SKM-1 treated with dmso at 0.1 percent for 144 hours (cell line): ENCODE measurements around the gene SPTAN1.
"Not testable (repeated sequence)": the region's sequence is repeated elsewhere in the genome, so short reads cannot be mapped to it uniquely, and the experiment has no call there.

ENCODE experiments used
- DNase-seq: peaks from one replicate; lab custom pipeline; 2025; ENCODE audit not compliant: unreplicated experiment; lab: John Stamatoyannopoulos, UW

SPTAN1 gene

DNA sequence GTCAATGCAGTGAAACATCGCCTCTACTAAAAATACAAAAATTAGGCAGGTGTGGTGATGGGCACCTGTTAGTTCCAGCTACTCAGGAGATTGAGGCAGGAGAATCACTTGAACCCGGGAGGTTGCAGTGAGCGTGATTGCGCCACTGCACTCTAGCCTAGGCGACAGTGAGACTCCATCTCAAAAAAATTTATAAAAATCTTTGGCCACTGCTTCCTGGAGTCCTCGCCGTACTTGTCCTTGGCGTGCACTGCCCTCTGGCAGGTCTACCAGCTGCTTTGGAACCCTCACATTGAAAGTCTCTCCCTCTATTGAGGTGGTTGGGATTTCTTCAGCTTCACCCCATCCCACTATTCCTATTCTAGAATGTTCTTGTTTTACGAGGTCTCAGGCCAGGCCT is 79.2 kb downstream of the SPTAN1 start:
- no peak for DNase-seq

DNA sequence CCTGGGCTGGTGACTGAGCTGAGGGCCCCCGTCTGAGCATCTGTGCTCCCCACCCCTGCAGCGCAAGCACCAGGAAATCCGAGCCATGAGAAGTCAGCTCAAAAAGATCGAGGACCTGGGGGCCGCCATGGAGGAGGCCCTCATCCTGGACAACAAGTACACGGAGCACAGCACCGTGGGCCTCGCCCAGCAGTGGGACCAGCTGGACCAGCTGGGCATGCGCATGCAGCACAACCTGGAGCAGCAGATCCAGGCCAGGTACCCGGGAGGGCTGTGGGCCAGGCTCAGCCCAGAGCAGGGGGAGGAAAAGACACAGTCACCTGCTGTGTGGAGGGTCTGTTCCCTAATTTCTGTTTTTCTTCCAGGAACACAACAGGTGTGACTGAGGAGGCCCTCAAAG is 79.7 kb downstream of the SPTAN1 start:
- DNase-seq: no peak

DNA sequence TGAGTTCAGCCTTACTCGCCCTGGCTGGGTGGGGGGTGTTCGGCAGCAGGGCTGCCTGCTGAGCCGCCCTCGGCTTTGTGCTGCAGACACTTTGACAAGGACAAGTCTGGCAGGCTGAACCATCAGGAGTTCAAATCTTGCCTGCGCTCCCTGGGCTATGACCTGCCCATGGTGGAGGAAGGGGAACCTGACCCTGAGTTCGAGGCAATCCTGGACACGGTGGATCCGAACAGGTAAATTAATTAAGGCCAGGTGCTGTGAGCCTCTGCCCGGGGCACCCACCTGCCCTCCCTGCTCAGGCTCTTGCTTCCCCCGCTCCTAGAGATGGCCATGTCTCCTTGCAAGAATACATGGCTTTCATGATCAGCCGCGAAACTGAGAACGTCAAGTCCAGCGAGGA is 80.1 kb downstream of the SPTAN1 start:
- DNase-seq: no peak

DNA sequence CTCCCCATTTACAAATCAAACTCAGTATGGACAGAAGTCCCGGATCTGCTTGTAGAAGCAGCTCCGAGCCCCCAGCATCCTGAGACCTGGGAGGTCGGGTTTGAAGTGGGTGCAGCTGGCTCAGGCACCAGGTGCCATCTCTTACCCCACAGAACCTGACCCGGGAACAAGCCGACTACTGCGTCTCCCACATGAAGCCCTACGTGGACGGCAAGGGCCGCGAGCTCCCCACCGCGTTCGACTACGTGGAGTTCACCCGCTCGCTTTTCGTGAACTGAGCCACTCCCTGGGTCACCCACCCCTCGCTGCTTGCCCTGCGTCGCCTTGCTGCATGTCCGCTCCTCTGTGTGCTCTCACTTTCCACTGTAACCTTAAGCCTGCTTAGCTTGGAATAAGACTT is 80.7 kb downstream of the SPTAN1 start:
- DNase-seq: no peak

DNA sequence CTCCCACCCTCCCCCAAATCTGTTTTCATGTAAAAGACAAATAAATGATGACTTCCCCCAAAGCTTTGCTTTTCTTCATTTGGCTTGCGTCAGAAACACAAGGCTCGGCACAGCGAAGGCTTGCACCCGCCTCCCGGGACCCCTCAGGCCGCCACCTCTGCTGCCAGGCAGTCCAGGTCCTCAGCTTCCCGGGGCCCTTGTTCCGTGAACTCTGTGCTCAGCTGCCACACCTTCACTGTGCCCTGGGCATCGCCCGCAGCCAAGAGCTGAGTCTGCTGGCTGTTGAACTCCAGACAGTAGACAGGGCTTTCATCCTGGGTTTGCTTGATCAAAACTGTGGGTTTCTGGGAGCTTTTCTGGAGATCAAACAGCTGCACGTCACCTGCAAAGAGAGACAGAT is 81.2 kb downstream of the SPTAN1 start:
- DNase-seq: no peak

DNA sequence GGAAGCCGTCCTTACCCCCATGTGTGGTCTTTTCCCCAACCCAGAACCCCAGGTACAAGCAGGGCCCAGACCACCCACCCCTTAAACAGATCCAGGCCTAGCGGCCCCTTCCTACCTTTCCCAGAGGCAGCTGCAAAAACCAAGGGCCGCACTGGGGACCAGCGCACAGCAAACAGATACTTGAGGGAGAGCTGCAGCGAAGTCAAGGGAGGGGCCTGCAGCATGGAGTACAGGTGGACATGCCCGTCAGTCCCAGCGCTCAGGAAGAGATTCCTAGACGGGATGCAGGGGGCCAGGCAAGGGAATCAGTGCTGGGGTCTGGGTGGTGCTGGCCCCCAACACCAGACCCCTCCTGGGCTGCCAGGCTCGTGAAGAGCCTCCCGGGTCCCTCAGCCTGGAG is 81.7 kb downstream of the SPTAN1 start:
- no peak for DNase-seq

DNA sequence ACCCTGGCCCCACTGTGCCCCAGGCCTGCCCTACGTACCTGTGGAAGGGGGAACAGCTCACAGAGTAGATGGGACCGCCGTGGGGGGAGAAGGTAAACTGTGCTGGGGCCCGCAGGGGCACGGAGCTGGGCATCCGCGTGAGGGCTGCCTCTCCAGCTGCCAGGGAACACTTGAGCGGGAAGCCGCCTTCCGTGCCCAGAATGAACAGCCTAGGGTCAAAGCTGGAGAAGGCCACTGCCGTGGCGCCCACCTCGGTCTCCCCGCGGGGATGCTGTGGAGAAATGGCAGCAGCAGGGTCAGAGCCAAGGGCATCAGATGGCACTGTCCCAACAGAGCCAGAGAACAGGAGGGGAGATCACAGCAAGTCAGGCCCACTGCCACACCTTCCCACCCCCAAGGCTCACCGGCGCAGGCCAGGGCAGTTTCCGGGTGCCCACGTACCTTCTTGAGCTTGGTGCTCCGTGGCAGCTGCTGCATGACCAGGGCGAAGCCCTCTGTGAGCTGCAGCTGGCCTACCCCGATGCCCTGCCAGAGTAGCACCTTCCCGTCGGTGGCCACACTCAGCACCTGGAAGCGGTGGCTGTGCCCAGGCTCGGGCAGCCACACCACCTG is 82.4 kb downstream of the SPTAN1 start:
- no peak for DNase-seq

DNA sequence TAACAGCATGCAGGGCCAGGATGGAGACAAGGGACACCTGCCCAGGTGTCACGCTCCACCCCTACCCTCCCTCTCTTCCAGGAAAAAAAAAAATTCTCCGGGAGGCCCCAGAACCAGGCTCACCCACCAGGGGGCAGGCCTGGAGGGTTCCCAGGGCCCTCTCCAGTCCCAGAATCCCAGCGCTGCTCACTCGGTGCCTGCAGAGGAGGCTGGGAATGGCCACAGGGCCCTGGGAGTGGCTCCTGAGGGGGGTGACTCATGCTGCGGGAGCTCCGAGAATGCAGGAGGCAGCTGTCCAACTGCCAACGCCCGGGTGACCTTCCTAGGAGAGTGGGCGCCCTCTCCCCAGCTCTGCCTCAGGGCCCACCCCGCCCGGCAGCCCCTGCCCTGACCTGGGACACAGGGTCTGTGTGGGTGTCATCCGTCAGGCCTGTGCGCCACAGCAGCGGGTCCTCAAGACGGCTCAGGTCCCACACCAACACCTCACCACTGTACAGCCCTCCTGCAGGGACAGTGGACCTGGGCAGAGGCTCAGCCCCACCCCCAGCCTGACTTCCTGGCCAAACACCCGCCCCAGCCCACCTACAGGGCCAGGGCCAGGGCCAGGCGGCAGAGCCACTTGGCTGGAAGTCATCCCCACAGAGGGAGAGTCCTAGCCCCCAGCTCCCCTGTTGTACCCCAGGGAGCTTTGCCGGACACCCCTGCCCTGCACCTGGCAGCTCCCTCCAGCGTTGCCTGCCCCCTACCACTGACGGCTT is 83.1 kb downstream of the SPTAN1 start:
- no peak for DNase-seq

DNA sequence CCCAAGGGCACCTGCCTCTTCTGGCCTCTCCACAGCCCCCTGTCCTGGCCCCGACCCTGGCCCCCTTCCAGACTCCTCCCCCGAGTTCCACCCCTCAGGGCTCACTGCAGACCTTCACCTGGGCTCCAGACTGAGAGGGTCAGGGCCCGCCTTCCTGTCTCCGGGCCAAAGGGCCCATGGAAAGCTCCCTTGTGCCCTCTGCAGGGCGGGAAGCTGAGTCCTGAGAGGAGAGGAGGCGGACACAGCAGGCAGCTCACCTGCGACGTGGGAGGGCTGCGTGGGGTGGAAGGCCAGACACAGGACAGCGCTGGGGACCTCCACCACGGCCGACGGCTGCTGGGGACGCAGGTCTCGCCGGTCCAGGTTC is 83.6 kb downstream of the SPTAN1 start:
- no peak for DNase-seq

DNA sequence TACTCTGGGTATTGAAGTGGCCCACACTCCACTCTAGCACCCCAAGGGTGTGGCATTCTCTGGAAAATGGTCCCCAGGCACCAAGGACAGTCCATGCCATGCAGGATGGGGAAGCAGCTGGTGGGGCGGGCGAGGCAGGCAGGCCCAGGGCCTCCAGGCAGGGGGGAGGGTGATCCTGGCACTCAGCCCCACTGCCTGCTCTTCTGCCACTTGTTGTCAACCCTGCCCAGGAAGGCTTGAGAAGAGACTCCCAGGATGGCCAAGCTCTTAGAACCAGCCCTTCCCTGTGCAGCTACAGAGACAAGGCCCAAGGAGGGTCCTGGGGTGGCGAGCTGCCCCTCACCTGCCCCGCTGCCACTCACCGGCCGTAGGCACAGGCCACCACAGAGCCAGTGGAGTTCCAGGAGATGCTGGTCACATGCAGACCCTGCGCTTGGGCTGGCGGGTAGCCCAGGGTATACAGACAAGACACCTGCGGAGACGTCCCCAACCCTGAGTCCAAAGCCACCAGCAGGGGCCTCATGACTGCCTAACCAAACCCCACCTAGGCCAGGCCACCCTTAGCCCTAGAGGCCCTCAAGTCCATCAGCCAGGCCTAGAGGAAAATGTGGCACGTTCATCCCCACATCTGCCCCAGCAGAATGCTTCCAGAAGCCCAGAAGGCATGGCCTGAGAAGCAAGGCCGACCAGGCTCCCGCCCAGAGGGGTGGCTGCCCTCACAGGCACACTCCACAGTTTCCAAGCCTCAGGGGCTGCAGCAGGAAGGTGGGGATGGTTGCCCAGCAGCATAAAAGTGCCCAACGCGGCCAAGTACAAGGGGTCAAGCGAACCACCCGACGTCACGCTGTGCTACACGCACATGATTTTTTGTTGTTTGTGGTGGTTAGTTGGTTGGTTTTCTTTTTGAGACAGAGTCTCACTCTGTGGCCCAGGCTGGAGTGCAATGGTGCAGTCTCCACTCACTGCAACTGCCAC is 84.5 kb downstream of the SPTAN1 start:
- DNase-seq: no peak

DNA sequence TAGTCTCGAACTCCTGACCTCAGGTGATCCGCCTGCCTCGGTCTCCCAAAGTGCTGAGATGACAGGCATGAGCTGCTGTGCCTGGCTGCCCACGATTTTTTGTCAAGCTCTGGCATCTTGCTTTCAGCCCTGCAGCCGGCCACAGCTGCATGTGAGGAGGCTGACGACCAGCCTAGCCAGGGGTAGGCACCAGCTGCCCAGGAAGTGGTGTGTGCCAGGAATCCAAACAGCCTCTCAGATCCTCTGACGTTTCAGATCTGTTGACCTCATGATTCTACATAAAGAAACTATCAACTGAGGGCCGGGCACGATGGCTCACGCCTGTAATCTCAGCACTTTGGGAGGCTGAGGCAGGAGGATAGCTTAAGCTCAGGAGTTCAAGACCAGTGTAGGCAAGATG is 85.3 kb downstream of the SPTAN1 start:
- no peak for DNase-seq

DNA sequence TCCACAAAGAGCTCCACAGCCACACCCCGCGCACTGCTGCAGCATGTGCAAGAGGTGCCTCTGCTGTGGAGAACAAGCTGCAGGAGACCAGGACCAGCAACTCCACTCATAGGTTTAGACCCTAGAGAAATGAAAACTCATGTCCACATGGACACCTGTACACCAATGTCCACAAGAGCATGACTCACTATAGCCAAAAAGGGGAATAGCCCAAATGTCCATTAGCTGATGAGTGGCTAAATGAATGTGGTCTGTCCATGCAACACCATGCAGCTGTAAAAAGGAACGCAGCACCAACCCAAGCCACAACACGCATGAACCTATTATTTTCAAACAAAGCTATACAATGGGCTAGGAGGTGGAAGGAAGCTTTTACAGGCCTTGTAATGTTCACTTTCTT is 86.2 kb downstream of the SPTAN1 start:
- DNase-seq: no peak

DNA sequence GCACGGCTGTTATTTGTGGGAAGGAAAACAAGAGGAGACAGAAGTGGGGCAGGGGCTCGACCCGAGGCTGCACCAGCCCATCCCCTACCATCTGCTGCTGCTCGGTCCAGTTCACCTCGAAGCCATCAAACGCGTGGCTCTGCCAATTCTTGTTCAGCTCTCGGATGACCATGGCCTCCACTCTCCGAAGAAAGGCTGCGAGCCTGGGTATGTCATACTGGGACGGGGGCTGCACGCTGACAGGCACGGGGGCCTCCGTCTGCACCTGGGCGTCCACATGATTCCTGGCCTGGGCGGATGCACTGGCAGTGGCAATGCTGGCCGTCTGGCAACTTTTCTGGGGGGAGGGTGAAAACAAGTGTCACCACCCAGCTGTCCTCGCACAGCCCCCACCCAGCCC is 88.2 kb downstream of the SPTAN1 start:
- DNase-seq: no peak

DNA sequence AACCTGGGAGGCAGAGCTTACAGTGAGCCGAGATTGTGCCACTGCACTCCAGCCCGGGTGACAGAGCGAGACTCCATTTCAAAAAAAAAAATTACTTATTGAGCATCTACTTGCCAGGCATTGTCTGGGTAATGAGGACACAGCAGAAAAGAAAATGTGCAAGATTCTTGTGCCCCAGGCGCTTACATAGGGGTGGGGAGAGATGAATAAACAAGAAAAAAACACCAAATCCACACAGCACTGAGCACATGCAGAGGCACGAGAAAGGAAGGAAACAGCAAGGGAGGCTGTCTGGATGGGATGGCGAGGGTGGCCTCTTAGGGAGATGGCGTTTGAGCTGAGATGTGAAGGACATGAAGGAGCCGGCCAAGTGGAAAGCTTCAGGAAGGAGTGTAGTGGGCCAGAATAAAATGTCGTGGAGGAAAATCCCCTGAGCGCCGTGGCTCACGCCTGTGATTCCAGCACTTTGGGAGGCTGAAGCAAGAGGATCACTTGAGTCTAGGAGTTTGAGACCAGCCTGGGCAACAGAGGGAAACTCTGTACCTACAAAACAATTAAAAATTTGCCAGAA is 90.4 kb downstream of the SPTAN1 start:
- DNase-seq: no peak

DNA sequence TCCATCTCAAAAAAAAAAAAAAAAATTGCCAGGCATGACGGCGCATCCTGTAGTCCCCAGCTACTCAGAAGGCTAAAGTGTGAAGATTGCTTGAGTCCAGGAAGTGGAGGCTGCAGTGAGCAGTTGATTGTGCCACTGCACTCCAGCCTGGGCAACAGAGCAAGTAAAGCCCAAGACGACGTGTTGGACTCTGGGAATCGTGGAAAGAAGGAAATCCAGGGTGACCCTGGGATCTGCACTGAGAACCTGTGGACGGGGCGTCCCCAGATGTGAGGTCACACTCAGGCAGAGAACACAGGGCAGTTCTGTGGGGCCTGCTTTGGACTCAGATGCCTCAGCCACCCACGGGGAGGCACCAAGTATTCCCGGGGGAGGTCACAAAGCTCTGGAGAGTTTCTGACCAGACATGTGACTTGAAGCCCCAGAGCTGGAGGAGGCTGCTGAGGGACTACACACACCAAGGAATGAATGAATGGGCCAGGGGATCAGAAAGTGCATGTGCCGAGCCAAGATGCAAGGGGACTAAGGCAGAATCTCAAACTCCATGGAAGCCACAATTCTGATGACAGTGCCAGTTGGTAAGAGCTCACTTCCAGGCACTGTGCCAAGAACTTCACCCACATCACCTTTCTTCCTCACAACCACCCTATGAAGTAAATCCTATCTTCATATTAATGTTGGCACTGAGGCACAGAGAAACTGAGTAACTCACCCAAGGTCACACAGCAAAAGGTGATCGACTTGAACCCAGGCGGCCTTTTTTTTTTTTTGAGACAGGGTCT is 91.3 kb downstream of the SPTAN1 start:
- DNase-seq: no peak

DNA sequence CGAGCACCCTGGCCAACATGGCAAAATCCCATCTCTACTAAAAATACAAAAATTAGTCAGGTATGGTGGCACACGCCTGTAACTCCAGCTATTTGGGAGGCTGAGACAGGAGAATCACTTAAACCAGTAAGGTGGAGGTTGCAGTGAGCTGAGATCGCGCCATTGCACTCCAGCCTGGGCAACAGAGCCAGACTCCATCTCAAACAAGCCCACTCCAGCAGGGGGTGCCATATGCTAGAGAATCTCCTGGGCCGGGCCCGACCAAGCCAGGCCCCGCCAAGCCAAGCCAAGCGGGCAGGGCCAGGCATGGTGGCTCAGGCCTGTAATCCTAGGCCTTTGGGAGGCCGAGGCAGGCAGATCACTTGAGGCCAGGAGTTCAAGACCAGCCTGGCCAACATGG is 95.8 kb downstream of the SPTAN1 start:
- not testable (repeated sequence) for DNase-seq

DNA sequence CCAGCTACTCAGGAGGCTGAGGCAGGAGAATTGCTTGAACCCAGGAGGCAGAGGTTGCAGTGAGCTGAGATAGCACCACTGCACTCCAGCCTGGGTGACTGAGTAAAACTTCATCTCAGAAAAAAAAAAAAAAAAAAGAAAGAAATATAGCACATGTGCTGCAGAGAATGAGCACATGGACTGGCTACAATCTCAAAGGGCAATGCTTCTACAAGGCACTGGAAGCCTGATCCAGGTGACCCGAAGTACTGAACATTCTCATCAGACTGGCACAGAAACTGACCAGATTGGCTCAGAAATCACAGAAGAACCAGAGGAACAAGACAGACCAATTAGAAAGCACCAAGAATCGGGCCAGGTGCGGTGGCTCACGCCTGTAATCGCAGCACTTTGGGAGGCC is 99.4 kb downstream of the SPTAN1 start:
- no peak for DNase-seq

DNA sequence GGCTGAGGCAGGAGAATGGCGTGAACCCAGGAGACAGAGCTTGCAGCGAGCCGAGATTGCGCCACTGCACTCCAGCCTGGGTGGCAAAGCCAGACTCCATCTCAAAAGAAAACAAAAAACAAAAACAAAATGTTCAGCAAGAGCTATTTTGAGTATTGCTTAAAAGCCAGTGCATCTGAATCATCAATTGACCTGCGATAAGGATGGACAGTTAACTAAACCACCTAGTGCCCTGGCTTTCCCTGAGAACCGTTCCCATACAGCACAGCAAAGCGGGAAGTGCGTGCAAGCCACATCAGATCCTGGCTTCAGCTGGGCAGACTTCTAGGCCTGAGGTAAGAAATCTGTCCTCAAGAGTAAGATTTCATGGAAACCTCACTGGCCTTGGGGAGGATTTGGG is 101.5 kb downstream of the SPTAN1 start:
- no peak for DNase-seq

DNA sequence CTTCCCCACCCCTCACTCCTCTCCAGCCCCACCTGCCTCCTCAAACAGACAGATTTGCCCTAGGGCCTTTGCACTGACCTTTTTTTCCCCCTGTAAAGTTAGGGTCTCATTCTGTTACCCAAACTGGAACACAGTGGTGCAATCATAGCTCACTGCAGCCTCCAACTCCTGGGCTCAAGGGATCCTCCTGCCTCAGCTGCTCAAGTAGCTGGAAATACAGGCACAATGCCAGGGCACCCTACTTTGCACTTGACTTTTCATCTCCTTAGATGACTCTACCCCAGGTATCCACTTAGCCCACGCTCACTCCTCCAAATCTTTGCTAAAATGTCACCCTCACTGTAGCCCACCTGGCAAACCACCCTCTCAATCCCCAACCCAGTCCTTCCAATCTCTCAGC is 102.1 kb downstream of the SPTAN1 start:
- no peak for DNase-seq

DNA sequence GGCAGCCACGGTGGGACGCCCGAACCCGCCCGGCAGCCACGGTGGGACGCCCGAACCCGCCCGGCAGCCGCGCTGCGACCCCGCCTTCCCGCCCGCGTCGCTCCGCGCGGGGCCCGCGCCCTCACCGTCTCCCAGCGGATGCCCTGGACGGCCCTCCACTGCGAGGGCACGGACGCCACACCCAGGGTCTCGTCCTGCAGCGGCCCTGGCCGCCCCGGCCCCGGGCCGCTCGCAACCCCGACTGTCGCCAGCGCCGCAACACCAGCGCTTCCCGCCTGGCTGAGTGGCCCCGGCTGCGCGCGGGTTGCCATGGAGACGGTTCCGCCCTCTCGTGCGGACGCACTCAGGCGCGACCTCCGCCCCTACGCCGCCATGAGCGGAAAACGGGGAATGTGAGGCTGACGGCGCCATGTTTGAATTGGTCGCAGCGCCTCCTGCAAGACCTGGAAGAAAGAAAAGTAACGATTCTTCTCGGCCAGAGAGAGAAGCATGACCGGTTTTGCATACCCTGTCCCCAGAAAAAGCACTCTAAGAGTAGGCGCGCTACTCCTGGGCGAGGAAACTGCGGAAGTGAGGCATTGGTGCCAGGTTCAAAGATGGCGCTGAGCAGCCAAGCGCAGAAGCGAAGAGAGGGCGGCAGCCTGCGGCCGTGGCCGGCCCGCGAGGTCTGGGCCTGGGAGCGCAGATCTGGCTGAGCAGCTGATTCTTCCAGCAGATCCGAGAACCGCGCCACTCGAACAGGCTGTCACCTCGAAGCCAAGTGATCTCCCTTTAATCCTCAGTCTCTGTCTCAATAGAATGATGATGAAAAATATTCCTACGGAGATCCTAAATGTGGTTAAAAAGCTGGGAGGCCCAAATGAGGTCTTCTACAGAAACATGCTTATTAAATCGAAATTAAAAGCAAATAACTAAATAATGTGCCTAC is 104.3 kb downstream of the SPTAN1 start, which contains the start of gene DYNC2I2:
Gene DYNC2I2 (minus strand): TSS at position 432 of the 928 bp plus-strand sequence. CDS start 121 bp downstream, at position 311.
- DNase-seq: peak; percentile 86
